Panc1 (cell line): ENCODE data around the gene LMNB1.

Experiments used
- POLR2AphosphoS5 ChIP-seq: IDR thresholded peaks from 2 replicates; pipeline ENCODE4 v1.6.1; 2012; ENCODE audit warnings: mild to moderate bottlenecking, low read depth, low read length, moderate library complexity
- TF ChIP-seq, protein P1 (sequence below): fragments of 450-650 bp; IDR thresholded peaks from 2 replicates; pipeline ENCODE4 v1.5.1; 2017; ENCODE audit warnings: mild to moderate bottlenecking

- TF ChIP-seq, protein P1, sequence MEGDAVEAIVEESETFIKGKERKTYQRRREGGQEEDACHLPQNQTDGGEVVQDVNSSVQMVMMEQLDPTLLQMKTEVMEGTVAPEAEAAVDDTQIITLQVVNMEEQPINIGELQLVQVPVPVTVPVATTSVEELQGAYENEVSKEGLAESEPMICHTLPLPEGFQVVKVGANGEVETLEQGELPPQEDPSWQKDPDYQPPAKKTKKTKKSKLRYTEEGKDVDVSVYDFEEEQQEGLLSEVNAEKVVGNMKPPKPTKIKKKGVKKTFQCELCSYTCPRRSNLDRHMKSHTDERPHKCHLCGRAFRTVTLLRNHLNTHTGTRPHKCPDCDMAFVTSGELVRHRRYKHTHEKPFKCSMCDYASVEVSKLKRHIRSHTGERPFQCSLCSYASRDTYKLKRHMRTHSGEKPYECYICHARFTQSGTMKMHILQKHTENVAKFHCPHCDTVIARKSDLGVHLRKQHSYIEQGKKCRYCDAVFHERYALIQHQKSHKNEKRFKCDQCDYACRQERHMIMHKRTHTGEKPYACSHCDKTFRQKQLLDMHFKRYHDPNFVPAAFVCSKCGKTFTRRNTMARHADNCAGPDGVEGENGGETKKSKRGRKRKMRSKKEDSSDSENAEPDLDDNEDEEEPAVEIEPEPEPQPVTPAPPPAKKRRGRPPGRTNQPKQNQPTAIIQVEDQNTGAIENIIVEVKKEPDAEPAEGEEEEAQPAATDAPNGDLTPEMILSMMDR: no peak
- TF ChIP-seq POLR2AphosphoS5: no peak
Observed at GRCh38 chr5:126865299-126865698, 88.4 kb downstream of the LMNB1 start.
